Mesendoderm (in vitro differentiated cells): ENCODE data around the gene TUBA1A.

Experiments
- DNase-seq: peaks from one replicate; pipeline ENCODE4 v3.0.0; 2013
- H2AK5ac ChIP-seq: 2 replicates; pipeline ENCODE4 v1.6.1; 2013; ENCODE audit warnings: low read length, inconsistent platforms
- H2BK120ac ChIP-seq: 2 replicates; pipeline ENCODE4 v1.6.1; 2013; ENCODE audit warnings: low read depth, mild to moderate bottlenecking, low read length, moderate library complexity, mixed read lengths
- H2BK15ac ChIP-seq: replicated peaks from 2 replicates; pipeline ENCODE4 v1.6.1; 2013; ENCODE audit warnings: low read depth, mild to moderate bottlenecking, moderate library complexity
- H2BK5ac ChIP-seq: 2 replicates; pipeline ENCODE4 v1.6.1; 2013; ENCODE audit warnings: low read length, inconsistent platforms
- H3K18ac ChIP-seq: 2 replicates; pipeline ENCODE4 v1.6.1; 2013; ENCODE audit warnings: mild to moderate bottlenecking, low read length, mixed read lengths
- H3K23ac ChIP-seq: one replicate; pipeline ENCODE4 v1.6.1; 2013; ENCODE audit warnings: low read length
- H3K27ac ChIP-seq: 2 replicates; pipeline ENCODE4 v1.5.1; 2013; ENCODE audit warnings: low read depth, mild to moderate bottlenecking, inconsistent platforms, low read length, moderate library complexity
- H3K27me3 ChIP-seq: 2 replicates; pipeline ENCODE4 v1.6.1; 2013; ENCODE audit warnings: low read length, control low read depth, mild to moderate bottlenecking, inconsistent platforms; ENCODE audit not compliant: insufficient read depth, poor library complexity
- H3K36me3 ChIP-seq: 2 replicates; pipeline ENCODE4 v1.6.1; 2013; ENCODE audit warnings: low read length, inconsistent platforms; ENCODE audit not compliant: control insufficient read depth, insufficient read depth
- H3K4ac ChIP-seq: one replicate; pipeline ENCODE4 v1.6.1; 2013; ENCODE audit warnings: low read depth, mild to moderate bottlenecking, low read length, moderate library complexity
- H3K4me1 ChIP-seq: 2 replicates; pipeline ENCODE4 v1.6.1; 2013; ENCODE audit warnings: low read depth, low read length, inconsistent platforms; ENCODE audit not compliant: control insufficient read depth
- H3K4me2 ChIP-seq: 2 replicates; pipeline ENCODE4 v1.6.1; 2013; ENCODE audit warnings: low read length
- H3K4me3 ChIP-seq: 2 replicates; pipeline ENCODE4 v1.5.1; 2013; ENCODE audit warnings: mild to moderate bottlenecking, low read length
- H3K56ac ChIP-seq: one replicate; pipeline ENCODE4 v1.6.1; 2013; ENCODE audit warnings: low read length
- H3K79me1 ChIP-seq: 2 replicates; pipeline ENCODE4 v1.6.1; 2013; ENCODE audit warnings: low read length, inconsistent platforms
- H3K79me2 ChIP-seq: 2 replicates; pipeline ENCODE4 v1.6.1; 2013; ENCODE audit warnings: mild to moderate bottlenecking, low read length; ENCODE audit not compliant: control insufficient read depth, insufficient read depth
- H3K9ac ChIP-seq: 2 replicates; pipeline ENCODE4 v1.6.1; 2013; ENCODE audit warnings: low read length, inconsistent platforms
- H4K5ac ChIP-seq: one replicate; pipeline ENCODE4 v1.6.1; 2013; ENCODE audit warnings: low read length
- H4K8ac ChIP-seq: one replicate; pipeline ENCODE4 v1.6.1; 2013; ENCODE audit warnings: low read depth, mild to moderate bottlenecking, control low read depth, low read length, moderate library complexity
- WGBS: extraction: QIAGEN DNeasy Blood & Tissue Kit; methylation state at CpG from one replicate; pipeline ENCODE4 v1.1.7; 2013; ENCODE audit warnings: low lambda C conversion rate, missing lambda C conversion rate; ENCODE audit not compliant: insufficient coverage; ENCODE audit errors: extremely low coverage; 5-methylcytosine and 5-hydroxymethylcytosine counted together

Gene TUBA1A

GRCh38 chr12:49230805-49231194, 41.9 kb upstream of the TUBA1A start:
- H3K18ac ChIP-seq = no peak overlapping the region
- H2BK15ac ChIP-seq = no peak overlapping the region
- no peak overlapping the region for H3K4me2 ChIP-seq
- H3K4me1 ChIP-seq = peaks cover 4% of the 10 kb centered on the region
- WGBS = no CpG with 5 or more reads among the region's 3 CpGs
- no peak overlapping the region for H3K4ac ChIP-seq
- H3K4me3 ChIP-seq = no peak overlapping the region
- no peaks in the 10 kb centered on the region for H3K27me3 ChIP-seq
- H2AK5ac ChIP-seq = no peak overlapping the region
- no peak overlapping the region for H2BK120ac ChIP-seq
- DNase-seq = no peak
- H3K79me2 ChIP-seq = no peaks in the 10 kb centered on the region
- no peaks in the 10 kb centered on the region for H3K79me1 ChIP-seq
- no peak overlapping the region for H2BK5ac ChIP-seq
- H4K8ac ChIP-seq = no peak overlapping the region
- no peak overlapping the region for H3K9ac ChIP-seq
- no peak overlapping the region for H3K56ac ChIP-seq
- H4K5ac ChIP-seq = no peak overlapping the region
- H3K27ac ChIP-seq = no peak overlapping the region
- no peak overlapping the region for H3K23ac ChIP-seq
- no peaks in the 10 kb centered on the region for H3K36me3 ChIP-seq

GRCh38 chr12:49230176-49230804, 41.4 kb upstream of the TUBA1A start:
- H3K4me2 ChIP-seq = no peak overlapping the region
- no peak overlapping the region for H2AK5ac ChIP-seq
- no peak overlapping the region for H2BK15ac ChIP-seq
- H3K18ac ChIP-seq = no peak overlapping the region
- no peak overlapping the region for H3K4me3 ChIP-seq
- no peak overlapping the region for H4K5ac ChIP-seq
- no peak overlapping the region for H4K8ac ChIP-seq
- H3K36me3 ChIP-seq = no peaks in the 10 kb centered on the region
- H3K9ac ChIP-seq = no peak overlapping the region
- H3K4ac ChIP-seq = no peak overlapping the region
- H3K23ac ChIP-seq = no peak overlapping the region
- H3K27me3 ChIP-seq = no peaks in the 10 kb centered on the region
- H3K79me1 ChIP-seq = no peaks in the 10 kb centered on the region
- no peak overlapping the region for H3K56ac ChIP-seq
- no peak overlapping the region for H2BK120ac ChIP-seq
- no peak overlapping the region for H3K27ac ChIP-seq
- H3K79me2 ChIP-seq = no peaks in the 10 kb centered on the region
- no CpG with 5 or more reads among the region's 6 CpGs for WGBS
- H2BK5ac ChIP-seq = no peak overlapping the region
- peaks cover 4% of the 10 kb centered on the region for H3K4me1 ChIP-seq
- DNase-seq = no peak

- H3K79me1 ChIP-seq = no peaks in the 10 kb centered on the region
- no peak overlapping the region for H3K9ac ChIP-seq
- no peak overlapping the region for H2BK5ac ChIP-seq
- H3K18ac ChIP-seq = no peak overlapping the region
- peak; percentile 93 for DNase-seq
- H4K5ac ChIP-seq = no peak overlapping the region
- no peak overlapping the region for H3K4ac ChIP-seq
- H2BK120ac ChIP-seq = no peak overlapping the region
- H3K23ac ChIP-seq = no peak overlapping the region
- H3K79me2 ChIP-seq = no peaks in the 10 kb centered on the region
- H3K36me3 ChIP-seq = no peaks in the 10 kb centered on the region
- WGBS = no CpG with 5 or more reads among the region's 3 CpGs
- H2AK5ac ChIP-seq = no peak overlapping the region
- no peak overlapping the region for H4K8ac ChIP-seq
- no peak overlapping the region for H3K56ac ChIP-seq
- H2BK15ac ChIP-seq = no peak overlapping the region
- no peak overlapping the region for H3K4me2 ChIP-seq
- peaks cover 4% of the 10 kb centered on the region for H3K4me1 ChIP-seq
- H3K27me3 ChIP-seq = no peaks in the 10 kb centered on the region
- H3K27ac ChIP-seq = no peak overlapping the region
- no peak overlapping the region for H3K4me3 ChIP-seq
Measured at GRCh38 chr12:49228653-49229052, 39.8 kb upstream of the TUBA1A start.

GRCh38 chr12:49227713-49228112, 38.8 kb upstream of the TUBA1A start:
- no peak overlapping the region for H3K4me2 ChIP-seq
- no peak overlapping the region for H4K5ac ChIP-seq
- no peak overlapping the region for H3K4me3 ChIP-seq
- no peak overlapping the region for H3K9ac ChIP-seq
- no peak overlapping the region for H2BK5ac ChIP-seq
- DNase-seq = no peak
- no CpG with 5 or more reads among the region's 3 CpGs for WGBS
- H3K79me1 ChIP-seq = no peaks in the 10 kb centered on the region
- no peaks in the 10 kb centered on the region for H3K27me3 ChIP-seq
- H3K56ac ChIP-seq = no peak overlapping the region
- no peak overlapping the region for H4K8ac ChIP-seq
- no peak overlapping the region for H3K27ac ChIP-seq
- H2BK15ac ChIP-seq = no peak overlapping the region
- no peak overlapping the region for H3K4ac ChIP-seq
- H3K23ac ChIP-seq = no peak overlapping the region
- no peak overlapping the region for H2AK5ac ChIP-seq
- no peak overlapping the region for H3K18ac ChIP-seq
- H2BK120ac ChIP-seq = no peak overlapping the region
- H3K36me3 ChIP-seq = no peaks in the 10 kb centered on the region
- H3K4me1 ChIP-seq = no peaks in the 10 kb centered on the region
- no peaks in the 10 kb centered on the region for H3K79me2 ChIP-seq

- H3K4me1 ChIP-seq = no peaks in the 10 kb centered on the region
- WGBS = no CpG with 5 or more reads among the region's 7 CpGs
- no peak overlapping the region for H3K23ac ChIP-seq
- no peaks in the 10 kb centered on the region for H3K36me3 ChIP-seq
- H3K27me3 ChIP-seq = no peaks in the 10 kb centered on the region
- no peak overlapping the region for H3K56ac ChIP-seq
- H2BK120ac ChIP-seq = no peak overlapping the region
- H2BK5ac ChIP-seq = no peak overlapping the region
- H3K4me3 ChIP-seq = no peak overlapping the region
- H3K18ac ChIP-seq = no peak overlapping the region
- H4K8ac ChIP-seq = no peak overlapping the region
- no peaks in the 10 kb centered on the region for H3K79me2 ChIP-seq
- no peak overlapping the region for H3K9ac ChIP-seq
- H2BK15ac ChIP-seq = no peak overlapping the region
- H4K5ac ChIP-seq = no peak overlapping the region
- peak; percentile 44 for DNase-seq
- H3K79me1 ChIP-seq = no peaks in the 10 kb centered on the region
- H3K4ac ChIP-seq = no peak overlapping the region
- H3K4me2 ChIP-seq = no peak overlapping the region
- no peak overlapping the region for H3K27ac ChIP-seq
- no peak overlapping the region for H2AK5ac ChIP-seq
Measured at GRCh38 chr12:49225576-49226166, 36.8 kb upstream of the TUBA1A start.
